GM21360 (cell line): ENCODE measurements around the gene DAPK1.

ENCODE experiments used
- ATAC-seq: cut with Tn5 transposase; IDR thresholded peaks from one replicate; pipeline ENCODE4 v1.9.1; 2021; ENCODE audit warnings: mild to moderate bottlenecking, moderate library complexity; ENCODE audit not compliant: unreplicated experiment

Gene DAPK1

GRCh38 chr9:87638292-87638691 lies 140.6 kb downstream of the DAPK1 start:
- ATAC-seq, result no peak

GRCh38 chr9:87639949-87640348 lies 142.3 kb downstream of the DAPK1 start:
- no peak for ATAC-seq

- no peak for ATAC-seq
Measured at GRCh38 chr9:87640385-87640795, 142.7 kb downstream of the DAPK1 start.

- no peak for ATAC-seq
Measured at GRCh38 chr9:87641067-87641466, 143.4 kb downstream of the DAPK1 start.

- no peak for ATAC-seq
Measured at GRCh38 chr9:87642330-87643106, 144.9 kb downstream of the DAPK1 start.

- no peak for ATAC-seq
Measured at GRCh38 chr9:87643107-87643650, 145.5 kb downstream of the DAPK1 start.

- no peak for ATAC-seq
Measured at GRCh38 chr9:87643778-87644570, 146.3 kb downstream of the DAPK1 start.

GRCh38 chr9:87644659-87645058 lies 147.0 kb downstream of the DAPK1 start:
- ATAC-seq, result no peak

- no peak for ATAC-seq
Measured at GRCh38 chr9:87646546-87646945, 148.9 kb downstream of the DAPK1 start.

GRCh38 chr9:87647114-87647513 lies 149.4 kb downstream of the DAPK1 start:
- no peak for ATAC-seq

- ATAC-seq, result no peak
Measured at GRCh38 chr9:87648606-87649005, 150.9 kb downstream of the DAPK1 start.

GRCh38 chr9:87650611-87651295 lies 153.1 kb downstream of the DAPK1 start:
- ATAC-seq, result no peak

GRCh38 chr9:87651431-87651830 lies 153.8 kb downstream of the DAPK1 start:
- no peak for ATAC-seq

- no peak for ATAC-seq
Measured at GRCh38 chr9:87653941-87654340, 156.3 kb downstream of the DAPK1 start.

GRCh38 chr9:87655731-87656130 lies 158.1 kb downstream of the DAPK1 start:
- ATAC-seq, result no peak

- ATAC-seq, result no peak
Measured at GRCh38 chr9:87656485-87656884, 158.8 kb downstream of the DAPK1 start.

- ATAC-seq, result no peak
Measured at GRCh38 chr9:87657190-87657589, 159.5 kb downstream of the DAPK1 start.

- no peak for ATAC-seq
Measured at GRCh38 chr9:87657893-87658292, 160.2 kb downstream of the DAPK1 start.

- no peak for ATAC-seq
Measured at GRCh38 chr9:87658511-87658910, 160.8 kb downstream of the DAPK1 start.

- no peak for ATAC-seq
Measured at GRCh38 chr9:87659534-87660419, 162.1 kb downstream of the DAPK1 start.
